Heart left ventricle (tissue), 16 donors: ENCODE data around the gene TLR2. TPM values are rescaled to one million over a fixed set of nuclear protein-coding genes. Genes with fewer than 3 reads are reported as not detected.
"Not testable (repeated sequence)": the region's sequence is repeated elsewhere in the genome, so short reads cannot be mapped to it uniquely, and the experiment has no call there.

Experiments
- ATAC-seq, 4 donors: fragments of 200-7000 bp; cut with Tn5 transposase; one replicate each; pipeline ENCODE4 v1.9.1; 2020 to 2022; ENCODE audit warnings: moderate library complexity in 4 of 4, mild to moderate bottlenecking in 3 of 4, moderate number of reproducible peaks in 1 of 4
- DNase-seq, 5 donors: peaks; one replicate each; pipeline ENCODE4 v3.0.0-alpha.2; 2020
- H3K27ac ChIP-seq, 12 donors: fragments of 200-600 bp; sonication (generic) in 4 of 12; one replicate each; pipeline versions ENCODE4 v1.5.0 to v1.8.0; 2016 to 2022; ENCODE audit warnings: mild to moderate bottlenecking in 2 of 12
- H3K27me3 ChIP-seq, 9 donors: fragments of 200-600 bp; sonication (generic) in 2 of 9; one replicate each; pipeline versions ENCODE4 v1.5.1 to v1.8.0; 2016 to 2022; ENCODE audit warnings: mild to moderate bottlenecking in 3 of 9
- H3K36me3 ChIP-seq, 9 donors: fragments of 200-600 bp; sonication (generic) in 2 of 9; one replicate each; pipeline versions ENCODE4 v1.5.0 to v1.8.0; 2018 to 2022; ENCODE audit warnings: mild to moderate bottlenecking in 2 of 9
- H3K4me1 ChIP-seq, 12 donors: fragments of 200-600 bp; sonication (generic) in 4 of 12; one replicate each; pipeline versions ENCODE4 v1.5.0 to v1.8.0; 2016 to 2022; ENCODE audit warnings: mild to moderate bottlenecking in 3 of 12
- H3K4me3 ChIP-seq, 12 donors: fragments of 200-600 bp; sonication (generic) in 4 of 12; one replicate each; pipeline versions ENCODE4 v1.5.0 to v1.8.0; 2017 to 2022; ENCODE audit warnings: mild to moderate bottlenecking in 9 of 12, moderate library complexity in 4 of 12
- H3K9me3 ChIP-seq, 12 donors: fragments of 200-600 bp; sonication (generic) in 4 of 12; one replicate each; pipeline versions ENCODE4 v1.5.0 to v1.8.0; 2016 to 2022; ENCODE audit warnings: mild to moderate bottlenecking in 1 of 12
- POLR2A ChIP-seq, 2 donors: fragments of 450-650 bp; IDR thresholded peaks; one replicate each; pipeline ENCODE4 v1.6.1; 2017; ENCODE audit warnings: antibody characterized with exemption in 2 of 2, mild to moderate bottlenecking in 2 of 2, moderate library complexity in 2 of 2
- WGBS, 4 donors: extraction: QIAGEN DNeasy Blood & Tissue Kit in 2 of 4; methylation state at CpG; one replicate each; pipeline versions ENCODE4 v1.1.5 to v1.1.7; 2013 to 2018; 5-methylcytosine and 5-hydroxymethylcytosine counted together
- intact Hi-C, 10 donors: fragments of 100-400 bp; cut with DNase I; formaldehyde crosslinking; loops; one replicate each; pipeline versions ENCODE4 v1.11.1 to v1.14.2; 2022
- polyA plus RNA-seq, 2 donors: library from polyadenylated mRNA; stranded (reverse); fragments of 200-250 nt; gene quantifications; one replicate each; pipeline ENCODE4 v1.2.3, GENCODE V29; 2013
- total RNA-seq, 9 donors: library from RNA; depleted of rRNA in 2 of 9; stranded (reverse); fragments of >200 nt in 2 of 9; fragmentation: NEBNext Ultra II Directional in 3 of 9; extraction: Animal tissue kit (Norgen Biotek cat#: 25700) in 3 of 9; gene quantifications; one replicate each; pipeline versions ENCODE4 v1.1.0 to v1.2.4, GENCODE V29; 2016 to 2023
- TF ChIP-seq, protein P1 (sequence below), 12 donors: fragments of 200-600 bp; sonication (generic) in 4 of 12; IDR thresholded peaks; one replicate each; pipeline versions ENCODE4 v1.5.0 to v1.8.0; 2018 to 2022; ENCODE audit warnings: antibody characterized with exemption in 12 of 12, mild to moderate bottlenecking in 5 of 12
- donor health status: ischemic (EF 13 %, LVEDD 7.1; RV severe dilation, severe dysfunction).
- donor health status: healthy with polysubstance abuse.
- donor health status: DM: no; HTN: yes; CAD: no.
- donor health status: DM: no; HTN: no; CAD: no.
- donor health status: ischemic (EF 25% LVEDD 6.9; RV normal size, moderate dysfunction).
- donor health status: ischemic (EF 25% LVEDD 5.7; RV mildly dilated, moderate dysfunction).
- donor health status: healthy.
- donor health status: DM: yes; HTN: yes; CAD: no.
- donor health status: ischemic (EF 35%, LVEDD 5.7; RV mildly dilated, moderate dysfunction).
- donor health status: nonischemic (EF 11% LVEDD 7.7; RV severe dilation, severe dysfunction).
- donor health status: DM: yes; HTN: yes; CAD: no.
- donor health status: PGD.
- donor health status: ischemic (EF 29% LVEDD 5.4; RV normal size, mild dysfunction).
- donor health status: nonischemic (EF 23%, LVEDD 6.1; RV moderate dilation, normal function).

TLR2 gene
- total and polyA plus RNA-seq, 11 donors: 1.2 to 47.8 (median 4.3) TPM

DNA sequence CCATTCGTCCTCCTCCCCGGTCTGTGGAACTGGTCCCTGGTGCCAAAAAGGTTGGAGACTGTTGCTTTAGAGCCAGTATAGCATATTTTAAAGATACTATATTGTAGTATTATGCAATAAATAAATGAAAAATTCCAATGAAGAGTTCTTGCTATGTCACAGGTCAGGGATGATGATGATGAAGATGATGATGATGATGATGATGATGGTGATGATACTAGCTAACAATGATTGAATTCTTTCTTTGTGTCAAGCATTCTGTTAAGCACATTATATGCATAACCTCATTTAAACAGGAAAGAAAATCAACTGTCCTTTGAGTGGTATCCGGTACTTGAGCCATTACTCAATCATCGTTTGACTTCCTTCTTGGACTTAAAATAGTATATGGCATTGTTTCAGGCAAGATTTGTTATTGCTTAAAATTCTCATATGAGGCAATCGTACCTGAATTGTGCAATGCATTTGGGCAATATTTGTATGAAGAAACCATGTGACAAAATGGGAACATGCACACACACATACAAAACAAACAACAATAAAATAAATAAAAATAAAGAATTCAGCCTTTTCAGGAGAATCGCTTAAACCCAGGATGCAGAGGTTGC lies 22.8 kb upstream of the TLR2 start:
- H3K4me1 ChIP-seq: peaks cover 0 to 58% (median 5%) of the 10 kb centered on the region in 12 donors
- no peaks in the 10 kb centered on the region for H3K9me3 ChIP-seq
- intact Hi-C loops: no loop called here
- ATAC-seq (peak in 3 of 4 donors; percentile 69 to 89 (median 80)), DNase-seq (no peak)
- H3K36me3 ChIP-seq: no peaks in the 10 kb centered on the region
- H3K27ac ChIP-seq: peak overlapping the region in 7 of 12 donors; percentile 30 to 85 (median 43)
- no peaks in the 10 kb centered on the region for H3K27me3 ChIP-seq
- no peak overlapping the region for H3K4me3 ChIP-seq
- TF ChIP-seq, protein P1, sequence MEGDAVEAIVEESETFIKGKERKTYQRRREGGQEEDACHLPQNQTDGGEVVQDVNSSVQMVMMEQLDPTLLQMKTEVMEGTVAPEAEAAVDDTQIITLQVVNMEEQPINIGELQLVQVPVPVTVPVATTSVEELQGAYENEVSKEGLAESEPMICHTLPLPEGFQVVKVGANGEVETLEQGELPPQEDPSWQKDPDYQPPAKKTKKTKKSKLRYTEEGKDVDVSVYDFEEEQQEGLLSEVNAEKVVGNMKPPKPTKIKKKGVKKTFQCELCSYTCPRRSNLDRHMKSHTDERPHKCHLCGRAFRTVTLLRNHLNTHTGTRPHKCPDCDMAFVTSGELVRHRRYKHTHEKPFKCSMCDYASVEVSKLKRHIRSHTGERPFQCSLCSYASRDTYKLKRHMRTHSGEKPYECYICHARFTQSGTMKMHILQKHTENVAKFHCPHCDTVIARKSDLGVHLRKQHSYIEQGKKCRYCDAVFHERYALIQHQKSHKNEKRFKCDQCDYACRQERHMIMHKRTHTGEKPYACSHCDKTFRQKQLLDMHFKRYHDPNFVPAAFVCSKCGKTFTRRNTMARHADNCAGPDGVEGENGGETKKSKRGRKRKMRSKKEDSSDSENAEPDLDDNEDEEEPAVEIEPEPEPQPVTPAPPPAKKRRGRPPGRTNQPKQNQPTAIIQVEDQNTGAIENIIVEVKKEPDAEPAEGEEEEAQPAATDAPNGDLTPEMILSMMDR (IDR thresholded peaks at IDR 0.05): no peak
- TF ChIP-seq POLR2A (IDR thresholded peaks at IDR 0.05): no peak
- 55 to 66% (median 61%) methylated on average over 6 of the region's 6 CpGs for WGBS, 4 donors

DNA sequence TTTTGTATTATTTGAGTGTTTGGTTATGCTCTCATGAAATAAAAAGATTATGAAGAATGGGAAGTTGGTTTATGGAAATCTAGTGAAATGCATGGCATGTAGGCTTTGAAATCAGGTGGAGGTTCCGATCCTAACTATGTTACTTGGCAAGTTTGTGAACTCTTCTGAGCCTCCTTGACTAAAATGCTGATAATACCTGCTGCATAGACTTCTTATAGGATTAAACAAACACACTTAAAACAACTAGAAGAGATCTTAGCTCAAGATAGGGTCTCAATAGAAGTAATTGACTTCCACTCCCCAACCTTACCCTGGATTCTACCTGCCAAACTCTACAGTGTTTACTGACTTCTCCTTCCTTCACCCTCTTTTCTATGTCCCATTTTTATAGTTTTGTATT lies 22.2 kb upstream of the TLR2 start:
- 81 to 98% (median 94%) methylated on average over 1 of the region's 1 CpG for WGBS, 4 donors
- Histone ChIP-seq H3K27me3 (no peaks in the 10 kb centered on the region), H3K4me3 (no peak overlapping the region), H3K36me3 (no peaks in the 10 kb centered on the region), H3K9me3 (no peaks in the 10 kb centered on the region), H3K27ac (peak overlapping the region in 3 of 12 donors; percentile 24 to 85 (median 34)), H3K4me1 (peaks cover 0 to 52% (median 5%) of the 10 kb centered on the region in 12 donors)
- DNase-seq: no peak
- intact Hi-C loops: no loop called here
- no peak for TF ChIP-seq POLR2A (IDR thresholded peaks at IDR 0.05)
- TF ChIP-seq, protein P1 (IDR thresholded peaks at IDR 0.05): no peak
- no peak for ATAC-seq

DNA sequence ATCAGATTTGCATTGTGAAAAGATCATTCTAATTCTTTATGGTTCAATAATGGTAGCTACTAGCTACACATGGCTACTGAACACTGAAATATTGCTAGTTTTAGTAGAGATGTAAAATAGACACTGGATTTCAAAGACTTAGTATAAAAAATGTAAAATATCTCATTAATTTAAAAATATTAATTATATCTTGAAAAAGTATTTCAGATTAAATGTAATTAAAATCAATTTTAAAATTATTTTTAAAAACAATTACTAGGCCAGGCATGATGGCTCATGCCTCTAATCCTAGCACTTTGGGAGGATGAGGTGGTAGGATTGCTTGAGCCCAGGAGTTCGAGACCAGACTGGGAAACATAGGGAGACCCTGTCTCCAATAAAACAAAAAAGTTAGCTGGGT lies 20.4 kb upstream of the TLR2 start:
- Histone ChIP-seq H3K4me3 (no peak overlapping the region), H3K27ac (no peak overlapping the region), H3K4me1 (peaks cover 0 to 35% (median 5%) of the 10 kb centered on the region in 12 donors), H3K9me3 (no peaks in the 10 kb centered on the region), H3K36me3 (no peaks in the 10 kb centered on the region), H3K27me3 (no peaks in the 10 kb centered on the region)
- DNase-seq: no peak
- TF ChIP-seq, protein P1 (IDR thresholded peaks at IDR 0.05): no peak
- TF ChIP-seq POLR2A (IDR thresholded peaks at IDR 0.05): no peak
- ATAC-seq: no peak
- 77 to 97% (median 88%) methylated on average over 1 of the region's 1 CpG for WGBS, 4 donors
- intact Hi-C loops: no loop called here

DNA sequence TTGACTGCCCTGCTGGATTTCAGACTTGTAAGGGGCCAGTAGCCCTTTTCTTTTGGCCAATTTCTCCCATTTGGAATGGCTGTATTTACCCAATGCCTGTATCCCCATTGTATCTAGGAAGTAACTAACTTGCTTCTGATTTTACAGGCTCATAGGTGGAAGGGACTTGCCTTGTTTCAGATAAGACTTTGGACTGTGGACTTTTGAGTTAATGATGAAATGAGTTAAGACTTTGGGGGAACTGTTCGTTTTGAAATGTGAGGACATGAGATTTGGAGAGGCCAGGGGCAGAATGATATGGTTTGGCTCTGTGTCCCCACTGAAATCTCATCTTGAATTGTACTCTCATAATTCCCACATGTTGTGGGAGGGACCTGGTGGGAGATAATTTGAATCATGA lies 17.6 kb upstream of the TLR2 start:
- intact Hi-C loops, H3K9me3 ChIP-seq, H3K4me1 ChIP-seq, ATAC-seq, DNase-seq, H3K27me3 ChIP-seq, H3K4me3 ChIP-seq, H3K27ac ChIP-seq, H3K36me3 ChIP-seq: not testable (repeated sequence)
- WGBS, 4 donors: 59 to 61% (median 61%) methylated on average over 1 of the region's 1 CpG

DNA sequence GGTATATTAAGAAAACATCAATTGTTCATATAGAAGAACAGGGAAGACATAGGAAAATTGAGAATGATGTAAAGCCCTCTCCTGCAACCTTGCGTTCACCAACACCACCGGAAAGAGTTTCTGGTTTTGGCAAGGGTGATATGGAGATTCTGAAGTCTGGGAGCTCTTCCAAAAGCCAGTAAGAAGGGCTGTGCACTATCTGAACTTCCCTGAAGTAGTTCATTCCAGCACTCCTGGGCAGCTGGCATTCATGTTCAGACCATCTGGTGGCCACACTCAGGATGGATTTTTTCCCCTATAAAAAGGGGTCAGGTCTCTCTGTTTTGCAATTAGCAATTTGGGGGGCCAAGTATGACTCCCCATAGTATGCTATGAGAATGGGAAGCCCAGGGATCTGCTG lies 15.4 kb upstream of the TLR2 start:
- H3K27me3 ChIP-seq: no peaks in the 10 kb centered on the region
- H3K36me3 ChIP-seq: no peaks in the 10 kb centered on the region
- 44 to 71% (median 59%) methylated on average over 2 of the region's 2 CpGs for WGBS, 4 donors
- TF ChIP-seq POLR2A (IDR thresholded peaks at IDR 0.05): no peak
- TF ChIP-seq, protein P1 (IDR thresholded peaks at IDR 0.05): no peak
- intact Hi-C loops: no loop called here
- H3K4me1 ChIP-seq: no peaks in the 10 kb centered on the region
- peaks cover 0 to 6% (median 0%) of the 10 kb centered on the region in 12 donors for H3K9me3 ChIP-seq
- DNase-seq: no peak
- ATAC-seq: no peak
- H3K4me3 ChIP-seq: no peak overlapping the region
- no peak overlapping the region for H3K27ac ChIP-seq
